ENCODE measurements around the gene CHSY3.

The CHSY3 gene

GRCh38 chr5:129977810-129978209 is 73.5 kb downstream of the CHSY3 start:
- no peak for TF ChIP-seq CTCF (IDR thresholded peaks at IDR 0.05; ENCODE audit: extremely low read depth, insufficient read depth, missing control alignments)
- in situ Hi-C loops (cut with MboI; ENCODE audit: low pct_unique_long_range_greater_than_20kb, low sequenced_read_pairs, unreplicated experiment), result no loop called here
- no peak for DNase-seq (ENCODE audit: low spot score)

DNA sequence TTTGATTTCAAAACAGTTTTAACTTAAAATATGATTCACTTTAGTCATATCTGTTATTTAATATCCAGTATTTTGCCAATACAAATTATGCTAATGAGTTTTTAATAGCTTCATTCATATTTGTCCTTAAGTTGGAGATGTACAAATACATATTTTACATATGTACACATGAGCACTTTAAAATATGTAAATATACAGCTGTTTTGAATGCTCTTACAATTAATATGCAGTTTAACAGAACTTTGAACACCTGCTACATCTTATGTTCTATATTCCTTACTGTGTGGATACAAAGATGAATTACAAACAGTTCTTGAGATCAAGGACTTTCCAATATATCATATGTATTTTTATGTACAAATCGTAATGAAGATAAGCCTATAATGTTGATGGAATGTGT is 74.0 kb downstream of the CHSY3 start:
- in situ Hi-C loops (cut with MboI; ENCODE audit: low pct_unique_long_range_greater_than_20kb, low sequenced_read_pairs, unreplicated experiment), result no loop called here
- TF ChIP-seq CTCF (IDR thresholded peaks at IDR 0.05; ENCODE audit: extremely low read depth, insufficient read depth, missing control alignments), result no peak
- DNase-seq (ENCODE audit: low spot score), result no peak

DNA sequence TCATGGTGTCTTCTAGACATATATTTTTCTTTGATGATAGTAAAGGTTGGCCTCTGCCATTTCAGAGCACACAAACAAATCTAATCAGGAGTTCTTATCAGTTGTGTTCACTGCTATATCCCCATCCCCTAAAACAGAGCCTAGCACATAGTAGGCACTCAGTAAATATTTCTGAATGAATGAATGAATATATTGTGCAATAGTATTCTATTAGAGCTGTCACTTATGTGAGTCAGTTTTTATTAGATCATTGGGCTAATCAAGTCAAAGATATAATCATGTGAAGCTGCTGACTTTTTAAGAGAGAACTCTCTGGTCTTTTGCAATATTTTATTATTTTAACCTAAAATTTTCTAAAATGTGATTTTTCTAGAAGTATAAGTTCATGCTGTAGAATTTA is 84.2 kb downstream of the CHSY3 start:
- no peak for DNase-seq (ENCODE audit: low spot score)
- in situ Hi-C loops (cut with MboI; ENCODE audit: low pct_unique_long_range_greater_than_20kb, low sequenced_read_pairs, unreplicated experiment), result no loop called here
- TF ChIP-seq CTCF (IDR thresholded peaks at IDR 0.05; ENCODE audit: extremely low read depth, insufficient read depth, missing control alignments), result no peak

DNA sequence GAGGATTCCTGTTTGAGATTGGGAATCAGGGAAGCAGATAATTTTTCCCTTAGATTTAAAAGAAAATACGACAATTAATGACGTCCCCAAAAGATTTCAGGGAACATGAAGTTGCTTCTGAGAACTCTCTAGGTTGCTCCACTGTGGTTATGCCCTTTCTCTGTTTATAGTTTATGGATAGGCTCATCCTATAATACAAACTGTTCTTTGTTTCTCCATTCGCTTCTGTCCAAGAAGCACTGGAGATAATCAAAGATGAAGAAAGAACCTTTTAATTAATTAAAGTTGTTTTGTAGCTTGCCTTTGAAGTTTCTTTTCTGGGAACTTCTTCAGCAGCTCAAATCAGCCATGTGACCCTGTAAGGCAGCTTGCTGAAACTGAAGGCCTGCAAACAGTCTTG is 87.5 kb downstream of the CHSY3 start:
- no peak for TF ChIP-seq CTCF (IDR thresholded peaks at IDR 0.05; ENCODE audit: extremely low read depth, insufficient read depth, missing control alignments)
- in situ Hi-C loops (cut with MboI; ENCODE audit: low pct_unique_long_range_greater_than_20kb, low sequenced_read_pairs, unreplicated experiment), result no loop called here
- DNase-seq (ENCODE audit: low spot score), result no peak

- DNase-seq (ENCODE audit: low spot score), result no peak
- no peak for TF ChIP-seq CTCF (IDR thresholded peaks at IDR 0.05; ENCODE audit: extremely low read depth, insufficient read depth, missing control alignments)
- in situ Hi-C loops (cut with MboI; ENCODE audit: low pct_unique_long_range_greater_than_20kb, low sequenced_read_pairs, unreplicated experiment), result no loop called here
Measured at GRCh38 chr5:129996896-129997295, 92.6 kb downstream of the CHSY3 start.

GRCh38 chr5:130000460-130000859 is 96.2 kb downstream of the CHSY3 start:
- DNase-seq (ENCODE audit: low spot score), result no peak
- in situ Hi-C loops (cut with MboI; ENCODE audit: low pct_unique_long_range_greater_than_20kb, low sequenced_read_pairs, unreplicated experiment), result no loop called here
- TF ChIP-seq CTCF (IDR thresholded peaks at IDR 0.05; ENCODE audit: extremely low read depth, insufficient read depth, missing control alignments), result no peak

DNA sequence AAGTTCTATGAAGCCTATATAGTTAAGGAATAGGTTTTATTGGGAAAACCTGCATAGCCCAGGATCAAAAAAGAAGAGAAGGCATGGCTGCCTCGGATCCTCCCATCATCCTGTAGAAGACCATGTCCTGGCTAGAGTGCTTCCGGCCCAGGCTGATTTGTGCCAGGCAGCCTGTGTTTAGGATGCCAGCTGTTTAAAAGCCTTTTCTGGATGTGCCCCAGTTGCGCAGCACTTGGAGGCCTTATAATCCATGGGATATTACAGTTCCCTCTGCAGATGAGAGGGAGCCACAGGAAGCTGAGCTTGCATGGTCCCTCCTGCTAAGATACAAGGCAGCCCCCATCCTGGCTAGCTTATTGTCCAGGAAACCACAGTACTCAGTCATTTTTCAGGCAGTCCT is 97.9 kb downstream of the CHSY3 start:
- DNase-seq (ENCODE audit: low spot score), result no peak
- no peak for TF ChIP-seq CTCF (IDR thresholded peaks at IDR 0.05; ENCODE audit: extremely low read depth, insufficient read depth, missing control alignments)
- in situ Hi-C loops (cut with MboI; ENCODE audit: low pct_unique_long_range_greater_than_20kb, low sequenced_read_pairs, unreplicated experiment), result no loop called here

Data from GM13977 (cell line).